ENCODE results near the gene RBM45.
"Not testable (repeated sequence)": the region's sequence is repeated elsewhere in the genome, so short reads cannot be mapped to it uniquely, and the experiment has no call there.

RBM45 gene, protein sequence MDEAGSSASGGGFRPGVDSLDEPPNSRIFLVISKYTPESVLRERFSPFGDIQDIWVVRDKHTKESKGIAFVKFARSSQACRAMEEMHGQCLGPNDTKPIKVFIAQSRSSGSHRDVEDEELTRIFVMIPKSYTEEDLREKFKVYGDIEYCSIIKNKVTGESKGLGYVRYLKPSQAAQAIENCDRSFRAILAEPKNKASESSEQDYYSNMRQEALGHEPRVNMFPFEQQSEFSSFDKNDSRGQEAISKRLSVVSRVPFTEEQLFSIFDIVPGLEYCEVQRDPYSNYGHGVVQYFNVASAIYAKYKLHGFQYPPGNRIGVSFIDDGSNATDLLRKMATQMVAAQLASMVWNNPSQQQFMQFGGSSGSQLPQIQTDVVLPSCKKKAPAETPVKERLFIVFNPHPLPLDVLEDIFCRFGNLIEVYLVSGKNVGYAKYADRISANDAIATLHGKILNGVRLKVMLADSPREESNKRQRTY

DNA sequence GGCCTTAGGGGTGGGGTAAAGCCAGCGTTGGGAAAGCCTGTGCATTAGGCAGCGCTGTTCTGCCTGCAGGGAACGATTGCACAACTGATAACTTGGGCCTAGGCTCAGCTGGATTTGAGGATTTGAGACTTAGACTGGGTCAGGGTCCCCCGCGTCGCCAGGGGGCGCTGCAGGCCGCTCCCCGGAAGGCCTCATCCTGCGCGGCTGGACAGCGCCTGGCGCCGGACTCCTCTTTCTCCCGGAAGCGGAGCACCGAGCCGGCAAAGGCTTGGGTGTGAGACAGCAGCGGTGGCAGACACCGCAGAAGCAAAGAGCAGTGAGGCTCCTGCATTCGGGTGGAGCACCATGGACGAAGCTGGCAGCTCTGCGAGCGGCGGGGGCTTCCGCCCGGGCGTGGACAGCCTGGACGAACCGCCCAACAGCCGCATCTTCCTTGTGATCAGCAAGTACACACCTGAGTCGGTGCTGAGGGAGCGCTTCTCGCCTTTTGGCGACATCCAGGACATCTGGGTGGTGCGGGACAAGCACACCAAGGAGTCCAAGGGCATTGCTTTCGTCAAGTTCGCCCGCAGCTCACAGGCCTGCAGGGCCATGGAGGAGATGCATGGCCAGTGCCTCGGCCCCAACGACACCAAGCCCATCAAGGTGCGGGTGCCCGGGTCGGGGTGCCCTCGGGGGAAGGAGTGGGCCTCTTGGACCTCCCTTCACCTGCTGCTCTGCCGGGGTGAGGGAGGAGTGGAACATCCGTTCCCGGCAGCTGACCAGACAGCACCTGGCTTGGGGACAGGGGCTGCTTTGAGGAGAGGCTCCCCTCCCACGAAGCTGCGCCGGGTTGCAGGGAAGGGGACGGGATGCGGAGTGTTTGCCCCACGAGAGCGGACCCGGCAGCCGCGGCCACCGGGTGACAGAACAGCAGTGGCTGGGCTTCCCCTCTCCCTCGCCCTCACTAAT is at the start of gene RBM45:
RBM45 (plus strand) TSS at position 236 of the 951 bp plus-strand sequence; CDS start at position 346, 110 bp downstream.
- DNase-seq (ENCODE audit: low read depth), result peak; percentile 92

DNA sequence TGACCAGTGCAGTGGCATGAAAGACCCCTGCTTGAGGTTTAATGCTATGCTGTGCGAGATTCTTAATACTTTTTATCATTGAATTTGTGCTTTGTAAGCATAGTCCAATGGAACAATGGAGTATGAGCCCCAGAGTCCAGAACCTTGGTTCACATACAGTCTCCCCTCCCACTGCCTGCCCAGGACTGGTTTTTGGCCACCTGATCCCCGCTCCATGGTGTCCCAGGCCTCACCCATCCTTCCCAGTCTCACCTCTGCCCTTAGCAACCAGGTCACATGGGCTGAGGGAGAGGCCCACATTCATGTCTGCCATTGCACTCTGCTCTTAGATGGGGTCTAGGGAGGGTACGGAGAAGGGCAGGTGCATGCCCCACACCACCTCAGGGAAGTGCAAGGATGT is 45.9 kb upstream of the RBM45 start:
- no peak for DNase-seq (ENCODE audit: low read depth)

DNA sequence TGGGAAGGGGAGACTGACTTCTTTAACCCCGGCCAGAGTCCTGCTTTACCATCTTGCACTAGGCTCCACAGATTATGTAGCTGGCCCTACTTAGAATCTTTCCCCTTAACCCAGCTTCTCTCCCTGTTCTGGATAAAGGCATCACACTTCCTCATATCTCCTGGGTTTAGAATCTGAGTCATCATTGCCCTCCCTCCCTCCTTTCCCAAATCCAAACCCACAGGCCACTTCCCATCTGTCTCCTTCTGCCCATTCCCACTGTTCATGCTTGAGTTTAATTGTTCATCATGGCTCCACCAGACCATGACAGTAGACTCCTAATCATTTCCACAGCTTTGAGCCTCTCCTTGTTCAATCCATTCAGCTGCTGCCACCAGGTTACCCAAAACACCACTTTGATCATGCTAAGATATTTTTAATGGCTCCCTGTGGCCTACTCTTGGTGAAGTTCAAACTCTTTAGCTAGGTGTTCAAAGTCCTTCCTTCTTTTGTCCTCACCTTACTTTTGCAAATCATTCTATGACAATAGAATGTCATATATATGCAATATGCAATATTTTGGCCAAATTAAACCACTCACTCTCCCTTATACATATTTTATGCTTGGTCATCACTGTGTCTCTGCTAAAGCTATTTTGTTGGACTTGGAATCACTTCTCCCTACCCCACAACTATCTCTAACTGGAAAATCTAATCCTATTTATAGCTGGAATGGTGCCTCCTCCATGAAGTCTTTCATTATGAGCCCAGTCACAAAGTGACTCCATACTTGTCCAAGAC is 45.2 kb upstream of the RBM45 start:
- peak; percentile 8 for DNase-seq (ENCODE audit: low read depth)

DNA sequence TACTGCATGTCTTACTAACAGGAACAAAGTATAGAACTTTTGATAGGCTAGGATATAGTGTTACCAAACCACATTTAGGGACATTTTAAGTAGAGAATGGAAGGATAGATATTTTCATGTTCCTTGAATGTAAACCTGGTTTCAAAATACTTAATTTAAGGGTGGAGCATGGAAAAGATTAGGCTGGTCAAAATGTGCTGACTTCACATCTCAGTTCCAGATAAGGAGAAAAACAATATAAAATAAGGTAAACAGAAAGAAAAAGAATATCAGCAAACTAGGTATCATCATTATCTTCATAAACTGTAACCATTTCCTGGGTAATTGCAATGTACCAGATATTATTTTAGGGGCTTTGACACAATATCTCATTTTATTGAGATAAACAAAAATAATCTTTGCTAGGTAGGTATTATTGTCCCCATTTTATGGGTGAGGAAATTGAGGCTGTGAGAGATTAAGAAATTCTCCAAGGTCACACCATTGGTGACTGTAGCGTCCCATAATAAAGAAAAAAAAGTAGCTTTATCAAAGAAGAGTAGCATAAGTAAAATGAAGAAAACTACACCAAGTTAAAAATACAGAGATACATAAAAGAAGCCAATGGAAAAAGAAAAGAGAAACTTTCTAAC is 43.3 kb upstream of the RBM45 start:
- no peak for DNase-seq (ENCODE audit: low read depth)

DNA sequence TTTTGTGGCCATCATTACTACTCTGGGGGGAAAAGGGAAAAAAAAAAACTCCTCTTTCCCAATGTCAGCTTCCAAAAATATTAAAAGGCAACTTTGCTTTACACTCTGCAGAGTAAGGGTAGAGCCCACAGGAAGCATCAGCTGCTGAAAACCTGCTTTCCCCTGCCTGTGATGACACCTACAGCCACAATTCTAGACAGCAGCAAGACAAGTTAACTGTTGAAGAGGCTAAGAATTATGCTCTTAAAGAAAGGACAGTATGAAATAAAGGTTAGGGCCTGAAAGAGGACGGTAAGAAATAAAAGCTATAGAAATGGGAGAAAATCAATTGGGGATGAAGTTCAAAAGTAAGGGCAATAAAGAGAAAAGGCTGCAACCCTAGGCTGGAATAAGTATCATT is 42.7 kb upstream of the RBM45 start:
- peak; percentile 19 for DNase-seq (ENCODE audit: low read depth)

DNA sequence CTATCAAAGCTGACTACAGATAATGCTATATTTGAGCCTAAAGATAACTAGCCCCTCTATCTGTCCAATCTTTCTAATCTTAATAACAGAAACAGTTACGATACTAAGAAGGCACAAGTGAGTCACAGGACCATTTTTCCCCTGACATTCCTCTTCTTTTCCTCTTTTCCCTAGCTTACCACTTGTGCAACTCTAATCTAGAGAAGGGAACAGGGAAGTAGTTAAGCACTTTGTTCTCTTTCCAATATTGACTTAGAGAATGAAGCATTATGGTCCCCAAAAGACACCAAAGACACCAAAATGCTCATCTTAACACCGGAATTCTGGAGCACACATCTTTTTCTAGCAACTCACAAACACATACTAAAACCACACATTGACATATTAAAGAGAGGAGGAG is 41.4 kb upstream of the RBM45 start:
- peak; percentile 29 for DNase-seq (ENCODE audit: low read depth)

DNA sequence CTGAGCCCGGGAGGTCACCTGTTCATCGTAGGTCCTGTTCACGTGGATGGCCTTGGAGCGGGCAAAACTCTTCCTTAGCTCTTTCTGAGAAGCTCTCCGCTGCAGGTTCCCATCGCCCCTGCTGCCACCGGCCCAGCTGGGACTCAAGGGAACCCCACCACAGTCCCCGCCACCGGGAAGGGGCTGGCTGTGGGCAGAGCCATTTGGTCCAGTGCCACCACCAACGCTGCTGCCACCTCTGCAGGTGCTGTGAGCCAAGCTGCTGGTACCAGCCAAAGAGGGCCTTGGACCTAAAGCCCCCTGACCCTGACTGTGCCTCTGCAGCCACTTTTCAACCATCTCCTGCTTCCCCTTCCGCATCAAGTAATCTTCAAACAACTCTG is 40.2 kb upstream of the RBM45 start:
- no peak for DNase-seq (ENCODE audit: low read depth)

DNA sequence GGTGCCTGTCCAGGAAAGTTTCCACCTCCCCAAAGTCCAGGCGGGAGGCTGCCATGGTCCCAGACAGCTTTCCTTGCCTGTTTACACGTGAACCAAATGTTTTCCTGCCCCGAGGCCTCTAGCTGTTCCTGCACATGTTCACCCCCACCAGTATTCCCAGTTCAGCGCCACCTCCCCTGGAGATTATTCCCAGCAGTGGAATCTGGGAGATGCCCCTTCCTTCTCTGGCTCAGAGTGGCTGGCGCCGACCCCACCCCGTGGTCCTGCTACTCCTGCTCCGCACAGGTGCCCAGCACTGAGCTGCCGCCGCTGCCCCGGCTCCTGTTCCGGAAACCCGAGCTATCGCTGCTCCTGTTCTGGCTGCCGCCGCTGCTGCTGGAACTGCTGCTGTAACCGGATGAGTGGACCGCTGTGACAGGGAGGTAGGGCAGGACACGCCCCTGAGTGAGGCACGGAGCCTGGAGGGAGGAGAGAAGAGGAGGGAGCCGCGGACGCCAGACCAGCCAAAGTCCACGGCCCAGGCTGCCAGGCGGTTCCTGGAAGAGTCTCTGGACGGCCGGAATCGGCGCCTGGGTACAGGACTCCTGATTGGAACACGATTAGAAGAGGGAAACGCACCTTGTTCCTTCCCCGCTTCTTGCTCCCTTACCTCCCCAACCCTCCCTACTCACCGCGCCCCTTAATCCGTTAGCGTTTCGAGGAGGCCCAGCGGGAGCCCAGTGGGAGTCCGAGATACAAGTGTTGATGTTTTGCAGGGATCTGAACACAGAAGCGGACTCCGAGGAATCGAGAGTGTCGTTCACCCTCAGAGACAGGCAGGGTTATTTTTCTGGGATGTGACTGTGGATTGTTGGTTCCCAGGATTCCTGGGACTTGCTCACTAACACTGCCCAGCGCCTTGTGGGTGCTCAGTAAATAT is 39.6 kb upstream of the RBM45 start, which contains the start of gene PDE11A:
PDE11A (minus strand) TSS at position 395 of the 919 bp plus-strand sequence; CDS start at position 55, 340 bp downstream.
- peak; percentile 94 for DNase-seq (ENCODE audit: low read depth)

DNA sequence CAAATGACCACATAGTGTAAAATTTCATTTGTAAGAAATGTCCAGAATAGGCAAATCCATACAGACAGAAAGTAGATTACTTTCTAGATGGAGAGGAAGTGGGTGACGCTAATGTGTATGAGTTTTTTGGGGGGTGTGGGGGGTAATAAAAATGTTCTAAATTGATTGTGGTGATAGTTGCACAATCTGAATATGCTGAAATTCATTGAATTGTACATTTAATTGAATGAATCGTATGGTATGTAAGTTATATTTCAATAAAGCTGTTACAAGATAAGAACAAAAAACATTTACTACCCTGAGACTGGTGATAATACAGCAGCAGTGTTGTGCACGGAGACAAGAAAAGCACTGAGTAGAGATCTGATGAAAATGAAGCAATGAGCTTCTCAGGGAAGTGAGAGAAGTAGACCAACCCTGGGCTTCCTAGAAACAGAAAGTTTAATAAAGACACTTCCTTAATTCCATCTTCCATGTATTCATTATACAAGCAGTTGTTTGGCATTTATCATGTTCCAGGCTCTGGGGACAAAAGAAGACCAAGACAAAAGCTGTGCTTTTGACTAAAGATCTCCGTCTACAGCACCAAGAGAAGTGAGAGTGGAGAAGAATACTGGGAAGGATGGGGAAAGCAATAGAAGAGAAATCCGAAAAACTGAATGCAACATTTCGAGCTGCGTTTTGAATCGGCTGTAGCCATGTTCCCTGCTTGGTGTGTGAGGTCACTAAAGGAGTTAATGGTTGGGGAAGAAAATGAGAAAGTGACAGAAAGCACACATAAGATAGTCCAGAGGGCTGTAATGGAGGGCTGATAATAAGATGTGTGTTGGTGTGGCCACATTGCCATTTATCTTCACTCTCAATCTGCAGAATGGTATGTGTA is 37.9 kb upstream of the RBM45 start:
- DNase-seq (ENCODE audit: low read depth), result peak; percentile 69

DNA sequence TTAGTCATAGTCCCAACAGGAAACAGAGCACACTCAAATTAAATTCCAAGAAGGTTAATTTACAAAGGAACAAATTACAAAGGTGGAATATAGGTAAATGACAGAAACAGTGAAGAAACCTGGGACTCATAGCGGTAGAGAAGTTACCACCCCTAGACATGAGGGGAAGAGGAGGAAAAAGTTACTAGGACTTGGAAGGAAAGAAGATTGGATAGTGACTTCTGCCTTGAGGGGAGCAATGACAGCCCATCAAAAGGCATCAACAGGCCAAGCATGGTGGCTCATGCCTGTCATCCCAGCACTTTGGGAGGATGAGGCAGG is 37.3 kb upstream of the RBM45 start:
- no peak for DNase-seq (ENCODE audit: low read depth)

DNA sequence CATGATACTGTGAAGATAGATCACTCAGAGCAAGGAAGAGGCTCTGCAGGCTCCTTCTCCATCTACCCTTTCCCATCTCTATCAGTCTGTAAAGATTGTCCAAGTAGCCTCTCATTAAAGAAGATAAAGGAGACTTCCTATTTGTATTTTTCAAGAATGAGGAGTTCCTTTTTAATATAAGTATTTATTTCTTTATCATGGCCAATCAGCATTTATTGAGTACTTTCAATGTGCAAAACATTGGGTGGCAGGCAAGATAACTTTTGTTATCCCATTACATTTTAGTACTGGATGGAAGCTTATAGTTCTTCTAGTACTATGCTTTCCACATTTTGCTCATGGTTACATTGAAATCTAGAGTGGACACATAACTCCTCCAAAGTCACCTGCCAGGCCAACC is 36.1 kb upstream of the RBM45 start:
- DNase-seq (ENCODE audit: low read depth), result no peak

DNA sequence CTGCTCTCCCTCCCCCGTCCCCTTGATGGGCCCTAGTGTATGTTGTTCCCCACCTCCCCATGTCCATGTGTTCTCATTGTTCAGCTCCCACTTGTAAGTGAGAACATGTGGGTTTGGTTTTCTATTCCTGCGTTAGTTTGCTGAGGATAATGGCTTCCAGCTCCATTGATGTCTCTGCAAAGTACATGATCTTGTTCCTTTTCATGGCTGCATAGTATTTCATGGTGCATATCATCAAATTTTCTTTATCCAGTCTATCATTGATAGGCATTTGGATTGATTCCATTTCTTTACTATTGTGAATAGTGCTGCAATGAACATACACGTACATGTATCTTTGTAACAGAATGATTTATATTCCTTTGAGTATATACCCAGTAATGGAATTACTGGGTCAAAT is 33.0 kb upstream of the RBM45 start:
- not testable (repeated sequence) for DNase-seq (ENCODE audit: low read depth)

DNA sequence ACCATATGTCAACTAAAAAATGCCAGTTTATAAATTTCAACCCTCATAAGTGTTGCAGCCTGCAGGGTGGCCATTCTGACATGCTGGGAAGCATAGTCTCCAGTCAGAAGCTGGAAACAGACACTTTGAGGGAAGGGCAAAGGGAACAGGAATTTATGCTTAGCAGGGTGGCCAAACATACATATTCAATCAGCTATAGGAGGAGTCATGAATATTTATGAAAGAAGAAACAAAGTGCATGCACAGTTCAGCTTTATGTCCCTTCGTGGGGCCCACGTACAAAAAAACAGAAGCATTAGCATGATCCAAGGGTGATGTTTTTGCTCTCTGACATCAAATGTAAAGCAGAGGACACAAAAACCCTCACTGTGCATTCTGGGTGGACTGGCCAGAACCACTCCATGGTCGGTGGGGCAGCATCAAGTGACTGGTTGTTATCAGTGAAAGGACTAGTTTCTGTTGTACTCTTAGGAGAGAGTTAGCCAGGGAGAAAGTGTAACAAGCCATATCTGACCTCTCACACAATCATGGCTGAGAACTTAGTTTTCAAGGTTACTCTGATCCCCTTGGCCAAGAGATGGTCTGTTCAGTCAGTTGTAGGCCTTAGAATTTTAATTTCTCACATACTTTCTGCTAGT is 29.7 kb upstream of the RBM45 start:
- no peak for DNase-seq (ENCODE audit: low read depth)

DNA sequence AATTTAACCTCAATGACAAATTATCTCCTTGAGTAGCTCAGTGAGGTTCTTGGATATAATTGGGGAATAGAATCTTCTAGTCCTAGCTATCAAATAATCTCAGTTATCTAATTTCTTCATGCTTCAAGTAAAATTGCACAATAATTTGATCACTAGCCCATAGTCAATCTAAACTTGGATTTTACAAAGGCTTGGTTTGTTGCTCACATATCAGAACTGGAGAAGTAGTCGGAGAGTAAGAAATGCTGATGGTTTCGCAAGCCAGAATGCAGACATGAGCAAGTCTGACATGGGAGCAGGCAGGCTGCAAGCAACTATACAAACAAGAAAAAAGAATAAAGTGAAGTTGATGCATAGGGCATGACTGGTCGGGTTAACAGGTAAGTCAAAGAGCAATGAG is 28.0 kb upstream of the RBM45 start:
- no peak for DNase-seq (ENCODE audit: low read depth)

DNA sequence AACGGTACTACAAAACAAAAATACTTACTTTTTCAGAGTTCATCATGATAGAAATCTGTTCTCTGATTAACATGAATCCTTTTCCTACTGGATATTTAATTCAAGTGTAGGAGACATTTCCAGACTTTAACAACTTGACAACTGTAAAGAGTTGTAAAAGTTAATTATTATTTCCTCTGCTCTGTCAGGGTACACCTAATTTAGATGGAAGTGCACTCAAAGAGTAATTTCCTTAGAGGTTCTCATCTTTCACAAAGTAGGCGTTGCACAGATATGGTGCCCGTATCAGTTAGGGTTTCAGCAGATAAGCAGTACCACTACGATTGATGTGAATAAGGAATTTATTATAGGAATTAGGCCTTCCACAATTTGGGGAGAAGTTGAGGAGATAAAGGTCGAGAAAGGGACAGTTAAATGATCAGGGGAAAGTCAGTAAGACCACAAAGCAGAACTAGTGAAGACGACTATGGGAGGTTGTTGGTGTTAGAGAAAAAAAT is 23.4 kb upstream of the RBM45 start:
- DNase-seq (ENCODE audit: low read depth), result no peak

DNA sequence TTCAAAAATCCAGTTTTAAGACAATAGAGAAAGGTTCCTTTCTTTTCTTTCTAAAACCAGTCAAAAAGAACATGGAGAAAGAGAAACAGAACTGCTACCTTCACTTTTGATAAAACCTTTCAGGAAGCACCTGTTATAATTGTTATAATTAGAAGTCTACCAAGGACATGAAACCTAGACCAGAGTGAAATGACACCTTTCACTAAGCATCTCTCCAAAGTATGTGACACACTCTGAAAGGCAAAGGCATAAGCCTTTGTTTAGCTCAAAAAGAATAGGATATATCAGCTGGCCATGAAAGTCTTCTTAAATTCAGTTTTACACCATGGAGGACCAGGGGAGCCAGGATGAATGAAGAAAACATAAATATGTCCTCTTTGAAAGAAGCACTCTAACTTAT is 18.8 kb upstream of the RBM45 start:
- DNase-seq (ENCODE audit: low read depth), result no peak

DNA sequence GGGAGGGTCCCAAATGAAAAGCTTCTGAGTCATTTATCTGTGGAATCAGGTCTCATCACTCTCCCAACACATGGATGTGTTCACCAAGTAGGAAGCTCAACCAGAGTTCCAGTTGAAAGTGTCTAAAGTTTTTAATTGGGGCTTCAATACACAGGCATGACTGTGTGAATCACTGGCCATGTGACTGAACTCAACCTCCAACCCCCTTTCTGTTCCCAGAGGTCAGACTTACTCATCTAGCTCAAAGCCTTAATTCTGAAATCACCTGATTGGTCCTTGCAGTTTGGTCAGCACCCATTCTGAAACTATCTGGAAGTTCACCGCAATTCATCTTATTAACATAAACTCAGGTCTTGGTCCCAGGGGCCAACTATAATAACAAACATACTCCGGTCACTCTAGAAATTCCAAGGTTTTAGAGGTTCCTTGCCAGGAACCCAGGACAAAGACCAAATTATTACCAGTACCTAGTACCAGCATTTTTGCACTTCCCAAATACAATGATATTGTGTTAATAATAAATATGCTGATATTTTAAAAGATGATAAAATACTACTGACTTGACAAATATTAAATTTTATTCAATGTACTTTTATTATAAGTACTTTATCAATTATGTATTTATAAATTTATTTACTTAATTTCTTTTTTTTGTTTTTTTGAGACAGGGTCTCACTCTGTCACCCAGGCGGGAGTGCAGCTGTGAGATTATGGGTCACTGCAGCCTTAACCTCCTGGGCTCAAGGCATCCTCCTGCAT is 10.7 kb upstream of the RBM45 start:
- DNase-seq (ENCODE audit: low read depth), result peak; percentile 37

DNA sequence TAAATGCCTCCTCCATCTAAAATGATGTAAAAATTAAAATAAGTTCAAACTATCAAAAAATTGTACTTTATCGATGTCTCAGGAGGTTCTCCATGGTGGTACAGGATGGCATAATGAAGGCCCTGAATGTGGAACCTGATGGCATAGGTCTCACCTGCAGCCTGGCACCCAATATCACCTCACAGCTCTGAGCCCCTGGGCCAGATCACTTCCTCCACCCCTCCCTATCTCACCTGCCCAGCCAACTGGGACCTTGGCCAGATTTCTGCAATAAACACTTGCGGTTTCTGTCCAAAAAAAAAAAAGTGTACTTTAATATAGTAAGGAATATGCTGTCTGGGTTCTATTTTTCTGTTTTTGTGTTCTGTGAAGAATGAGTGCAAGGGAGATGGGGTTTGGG is 6.7 kb upstream of the RBM45 start:
- DNase-seq (ENCODE audit: low read depth), result no peak

Data from ELR (cell line).